Effector memory CD8-positive, alpha-beta T cell (primary cell): ENCODE results near the gene MGLL.

ENCODE experiments used
- ATAC-seq: fragments of 150-1000 bp; cut with Tn5 transposase; replicated peaks from 2 replicates; pipeline ENCODE4 v1.10.0; 2021; ENCODE audit warnings: mild to moderate bottlenecking, moderate library complexity
- DNase-seq, 3 experiments: peaks; one replicate each; pipeline ENCODE4 v3.0.0; 2021
- H3K27ac Mint-ChIP-seq, 2 donors: one replicate each; pipeline ENCODE4 v1.8.0; 2022; ENCODE audit warnings: mild to moderate bottlenecking in 2 of 2, mixed read lengths in 2 of 2, moderate library complexity in 2 of 2
- H3K27me3 Mint-ChIP-seq, 2 donors: one replicate each; pipeline ENCODE4 v1.8.0; 2022; ENCODE audit warnings: mixed read lengths in 2 of 2
- H3K36me3 Mint-ChIP-seq: one replicate; pipeline ENCODE4 v1.8.0; 2022; ENCODE audit warnings: mild to moderate bottlenecking, moderate library complexity, mixed read lengths; ENCODE audit not compliant: insufficient read depth
- H3K4me1 Mint-ChIP-seq, 2 donors: one replicate each; pipeline ENCODE4 v1.8.0; 2022; ENCODE audit warnings: low read depth in 2 of 2, mixed read lengths in 2 of 2
- H3K4me3 Mint-ChIP-seq, 2 donors: one replicate each; pipeline ENCODE4 v1.8.0; 2022; ENCODE audit warnings: mild to moderate bottlenecking in 2 of 2, mixed read lengths in 2 of 2, moderate library complexity in 2 of 2
- H3K9me3 Mint-ChIP-seq, 2 donors: one replicate each; pipeline ENCODE4 v1.8.0; 2022; ENCODE audit warnings: mixed read lengths in 2 of 2

MGLL gene

DNA sequence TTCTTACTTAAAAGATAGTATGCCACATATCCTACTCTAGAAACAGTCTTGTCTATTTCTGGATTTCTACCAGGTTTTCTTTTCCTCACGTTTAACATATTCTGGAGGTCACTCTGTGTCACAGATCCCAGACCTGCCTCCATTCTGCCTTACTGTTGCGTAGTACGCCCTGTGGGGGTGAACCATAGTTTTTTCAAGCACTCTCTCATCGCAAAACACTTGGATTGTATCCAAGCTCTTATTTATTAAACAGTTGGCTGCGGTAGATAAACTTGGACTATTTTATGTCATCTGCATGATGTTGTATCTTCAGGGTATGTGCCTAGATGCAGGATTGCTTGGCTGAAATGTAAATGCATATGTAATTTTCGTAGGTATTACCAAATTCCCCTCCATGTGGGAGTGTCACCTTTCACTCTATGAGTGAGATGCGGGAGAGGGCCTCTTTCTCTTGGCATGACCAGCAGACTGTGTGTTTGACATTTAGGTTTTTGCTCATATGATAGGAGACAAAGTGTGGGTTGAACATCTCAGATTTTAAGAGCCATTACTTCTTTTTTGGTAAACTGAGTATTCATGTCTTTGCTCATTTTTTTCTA lies 93.8 kb downstream of the MGLL start:
- ATAC-seq (no peak), DNase-seq (no peak)
- H3K27ac Mint-ChIP-seq: no peak overlapping the region

GRCh38 chr3:127726894-127727293 lies 95.4 kb downstream of the MGLL start:
- no peaks in the 10 kb centered on the region for H3K4me1 Mint-ChIP-seq
- DNase-seq: no peak
- H3K36me3 Mint-ChIP-seq: peaks cover 4% of the 10 kb centered on the region
- no peak for ATAC-seq
- H3K4me3 Mint-ChIP-seq: no peak overlapping the region
- H3K9me3 Mint-ChIP-seq: no peaks in the 10 kb centered on the region
- H3K27ac Mint-ChIP-seq: no peak overlapping the region
- peaks cover 19 to 24% of the 10 kb centered on the region in 2 donors for H3K27me3 Mint-ChIP-seq

More for the DNA sequence above, 93.8 kb downstream of the MGLL start:
- no peak overlapping the region for H3K4me3 Mint-ChIP-seq
- H3K36me3 Mint-ChIP-seq: peaks cover 4% of the 10 kb centered on the region
- H3K9me3 Mint-ChIP-seq: no peaks in the 10 kb centered on the region
- no peaks in the 10 kb centered on the region for H3K4me1 Mint-ChIP-seq
- peaks cover 27 to 34% of the 10 kb centered on the region in 2 donors for H3K27me3 Mint-ChIP-seq

DNA sequence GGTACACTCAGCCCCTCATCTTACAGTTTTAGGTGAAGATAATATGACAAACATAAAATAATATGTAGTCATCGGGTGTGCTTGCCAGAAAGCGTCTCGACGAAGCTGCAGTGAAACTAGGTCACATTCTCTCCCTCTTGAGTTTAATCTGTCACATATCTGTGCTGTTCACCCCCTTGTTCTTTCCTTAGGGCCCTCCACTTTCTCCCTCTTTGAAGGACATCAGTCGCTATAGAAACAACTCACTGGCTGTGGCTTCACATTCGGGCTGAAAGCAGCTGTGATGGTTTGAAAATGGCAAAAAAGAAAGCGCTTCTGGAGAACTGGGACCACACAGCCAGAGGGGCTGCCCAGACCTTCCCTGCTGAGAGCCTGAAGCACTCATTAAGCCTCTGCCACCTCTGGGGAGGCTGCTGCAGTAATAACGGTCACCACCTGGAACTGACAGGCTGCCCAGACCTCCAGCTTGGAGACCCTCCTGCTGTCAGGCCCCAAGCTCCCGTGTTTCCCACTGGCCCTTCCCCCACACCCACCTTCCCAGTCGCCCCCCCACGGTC lies 99.2 kb downstream of the MGLL start:
- Mint-ChIP-seq H3K4me3 (no peak overlapping the region), H3K27ac (no peak overlapping the region), H3K4me1 (no peaks in the 10 kb centered on the region), H3K9me3 (no peaks in the 10 kb centered on the region), H3K27me3 (peaks cover 21 to 24% of the 10 kb centered on the region in 2 donors), H3K36me3 (peaks cover 4% of the 10 kb centered on the region)
- ATAC-seq (no peak), DNase-seq (no peak)

DNA sequence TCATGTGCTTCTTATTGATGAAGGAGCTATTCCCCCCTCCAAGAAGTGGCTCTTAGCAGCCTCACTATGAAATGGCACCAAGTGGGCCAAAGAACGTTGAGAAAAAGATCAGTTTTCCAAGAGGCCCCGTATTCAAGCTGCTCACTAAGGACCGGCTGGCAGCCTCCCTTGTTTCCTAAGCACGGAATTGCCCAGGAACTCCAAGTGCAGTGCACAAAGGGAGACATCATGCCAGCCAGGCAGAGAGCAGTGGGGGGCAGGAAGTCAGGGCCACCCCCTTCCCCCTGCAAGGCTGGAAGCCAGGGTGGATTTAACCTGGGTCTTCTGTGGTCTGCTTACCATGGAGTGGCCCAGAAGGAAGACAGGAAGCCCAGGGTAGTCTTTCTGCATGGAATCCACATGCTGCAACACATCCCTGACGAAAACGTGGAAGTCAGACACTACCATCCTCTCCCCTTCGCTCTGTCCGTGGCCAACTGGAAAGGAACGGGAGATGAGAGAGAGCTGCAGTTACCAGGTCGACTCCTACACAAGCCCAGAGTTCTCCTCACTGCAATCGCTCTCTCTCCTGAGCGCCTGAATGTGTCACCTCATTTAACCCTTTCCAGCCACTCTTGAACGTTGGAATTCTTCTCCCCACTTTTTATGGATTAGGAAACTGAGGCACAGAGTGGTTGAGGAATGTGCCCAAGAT lies 100.1 kb downstream of the MGLL start:
- peaks cover 4% of the 10 kb centered on the region for H3K36me3 Mint-ChIP-seq
- H3K27ac Mint-ChIP-seq: no peak overlapping the region
- no peak overlapping the region for H3K4me3 Mint-ChIP-seq
- no peaks in the 10 kb centered on the region for H3K4me1 Mint-ChIP-seq
- no peak for ATAC-seq
- peaks cover 24 to 26% of the 10 kb centered on the region in 2 donors for H3K27me3 Mint-ChIP-seq
- no peak for DNase-seq
- H3K9me3 Mint-ChIP-seq: no peaks in the 10 kb centered on the region

DNA sequence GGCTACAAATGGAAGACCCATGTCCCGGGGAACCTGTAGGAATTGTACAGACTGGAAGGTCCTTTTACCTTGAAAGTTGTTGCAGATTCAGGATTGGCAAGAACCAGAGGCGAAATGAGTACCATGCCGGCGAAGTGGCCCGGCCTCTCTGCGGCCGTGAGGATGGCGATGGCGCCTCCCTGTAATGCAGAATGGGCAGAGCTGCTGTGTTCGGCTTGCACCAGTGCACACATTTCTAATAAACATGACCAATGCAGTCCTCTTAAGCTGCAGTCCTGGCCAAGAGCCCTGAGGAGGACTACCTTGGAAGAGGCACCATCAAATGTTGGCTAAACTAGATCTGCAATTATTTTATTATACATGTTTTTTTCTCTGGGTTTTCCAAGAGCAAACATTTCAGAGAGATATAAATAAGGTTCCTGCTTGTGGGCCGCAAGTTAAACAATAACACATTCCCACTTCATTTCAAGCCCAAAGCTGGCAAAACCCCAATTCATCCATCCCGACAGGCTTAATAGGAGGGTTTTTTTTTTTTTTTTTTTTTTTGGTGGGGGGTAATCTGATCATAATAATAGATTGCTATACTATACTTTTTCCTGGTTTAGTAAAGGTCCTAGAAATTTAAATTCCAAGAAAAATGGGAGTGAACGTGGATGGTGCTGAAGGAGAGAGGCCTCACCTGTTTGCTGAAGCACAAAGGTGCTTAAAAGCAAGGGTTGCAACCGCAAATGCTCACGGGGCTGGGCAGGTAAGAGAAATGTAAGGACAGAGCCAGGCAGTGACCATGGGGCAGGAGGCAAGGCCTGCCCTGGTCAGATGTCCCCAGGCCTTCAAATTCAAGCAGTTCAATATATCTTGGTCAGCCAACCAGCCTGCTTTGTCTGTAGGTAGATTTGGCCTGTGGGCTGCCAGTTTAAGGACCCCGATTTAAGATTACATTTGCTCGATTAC lies 101.1 kb downstream of the MGLL start:
- ATAC-seq (no peak), DNase-seq (no peak)
- Mint-ChIP-seq H3K4me1 (no peaks in the 10 kb centered on the region), H3K27me3 (peaks cover 24 to 36% of the 10 kb centered on the region in 2 donors), H3K36me3 (peaks cover 4% of the 10 kb centered on the region), H3K27ac (no peak overlapping the region), H3K9me3 (no peaks in the 10 kb centered on the region), H3K4me3 (no peak overlapping the region)

DNA sequence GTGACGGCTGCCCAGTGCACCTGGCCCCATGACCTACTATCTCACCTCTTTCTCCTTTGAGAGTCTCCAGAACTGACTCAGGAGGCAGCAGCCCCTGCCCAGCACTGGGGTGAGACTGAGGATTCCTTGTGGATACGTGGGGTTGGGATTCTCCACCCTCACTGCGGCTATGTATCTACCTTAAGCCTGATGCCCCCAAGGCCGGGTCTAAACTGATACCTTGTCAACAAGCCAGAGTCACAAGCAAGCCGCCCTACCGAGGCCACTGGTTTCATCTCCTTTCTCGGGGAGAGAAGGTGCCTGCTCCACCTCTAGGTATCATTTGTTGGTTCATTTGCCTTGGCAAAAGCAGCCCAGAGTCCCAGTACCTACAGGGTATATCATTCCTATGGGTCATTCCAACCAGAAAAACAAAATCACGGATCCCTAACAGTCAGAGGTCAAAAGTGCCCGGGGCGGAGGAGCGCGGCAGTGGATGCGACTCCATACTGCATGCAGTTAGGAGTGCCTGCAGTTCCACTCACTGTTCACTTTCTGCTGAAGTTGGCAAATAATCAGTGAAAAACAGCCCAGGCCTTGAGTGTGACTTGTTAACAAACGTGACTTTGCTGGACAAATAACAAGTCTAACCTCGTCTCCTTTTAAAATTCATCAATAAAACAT lies 102.0 kb downstream of the MGLL start:
- DNase-seq (no peak), ATAC-seq (no peak)
- H3K27ac Mint-ChIP-seq: no peak overlapping the region
- peaks cover 4% of the 10 kb centered on the region for H3K36me3 Mint-ChIP-seq
- H3K9me3 Mint-ChIP-seq: no peaks in the 10 kb centered on the region
- H3K4me1 Mint-ChIP-seq: no peaks in the 10 kb centered on the region
- H3K27me3 Mint-ChIP-seq: peaks cover 20 to 37% of the 10 kb centered on the region in 2 donors
- H3K4me3 Mint-ChIP-seq: no peak overlapping the region

DNA sequence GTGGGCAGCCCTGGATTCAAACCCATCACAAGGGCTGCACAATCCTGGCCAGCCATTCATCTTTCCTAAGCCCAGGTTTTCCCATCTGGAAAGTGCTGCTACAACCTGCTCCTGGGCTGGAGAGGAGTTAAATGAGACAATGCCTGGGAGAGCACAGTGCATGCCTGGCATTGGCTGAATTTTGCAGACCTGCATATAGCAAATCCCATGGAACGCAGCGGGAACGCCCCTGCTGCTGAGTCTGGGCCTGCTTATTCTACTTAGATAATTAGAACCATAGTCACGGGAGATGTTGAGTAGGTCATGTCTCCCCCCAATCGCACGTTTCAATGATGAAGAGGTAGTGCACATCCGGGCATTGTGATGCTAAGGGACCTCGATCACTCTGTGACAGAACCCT lies 102.9 kb downstream of the MGLL start:
- Mint-ChIP-seq H3K4me1 (no peaks in the 10 kb centered on the region), H3K4me3 (no peak overlapping the region), H3K27ac (no peak overlapping the region), H3K27me3 (peaks cover 19 to 37% of the 10 kb centered on the region in 2 donors), H3K36me3 (peaks cover 4% of the 10 kb centered on the region), H3K9me3 (no peaks in the 10 kb centered on the region)
- DNase-seq: no peak
- no peak for ATAC-seq

- no peak for DNase-seq
- H3K4me3 Mint-ChIP-seq: no peak overlapping the region
- H3K9me3 Mint-ChIP-seq: no peaks in the 10 kb centered on the region
- H3K27me3 Mint-ChIP-seq: peaks cover 14 to 42% of the 10 kb centered on the region in 2 donors
- no peaks in the 10 kb centered on the region for H3K4me1 Mint-ChIP-seq
- ATAC-seq: no peak
- H3K36me3 Mint-ChIP-seq: peaks cover 4% of the 10 kb centered on the region
- H3K27ac Mint-ChIP-seq: no peak overlapping the region
These were observed 103.4 kb downstream of the MGLL start for GRCh38 chr3:127718916-127719290.

- Mint-ChIP-seq H3K27me3 (peaks cover 9 to 45% of the 10 kb centered on the region in 2 donors), H3K36me3 (no peaks in the 10 kb centered on the region), H3K27ac (no peak overlapping the region), H3K9me3 (no peaks in the 10 kb centered on the region), H3K4me1 (no peaks in the 10 kb centered on the region), H3K4me3 (no peak overlapping the region)
- ATAC-seq (no peak), DNase-seq (no peak)
These were observed 103.9 kb downstream of the MGLL start for GRCh38 chr3:127718245-127718915.

- Mint-ChIP-seq H3K4me3 (no peak overlapping the region), H3K9me3 (no peaks in the 10 kb centered on the region), H3K27me3 (peaks cover 9 to 47% of the 10 kb centered on the region in 2 donors), H3K27ac (no peak overlapping the region), H3K4me1 (no peaks in the 10 kb centered on the region), H3K36me3 (no peaks in the 10 kb centered on the region)
- DNase-seq (no peak), ATAC-seq (no peak)
These were observed 104.7 kb downstream of the MGLL start for GRCh38 chr3:127717357-127718244.

- Mint-ChIP-seq H3K36me3 (no peaks in the 10 kb centered on the region), H3K27ac (no peak overlapping the region), H3K4me3 (no peak overlapping the region), H3K27me3 (peaks cover 9 to 52% of the 10 kb centered on the region in 2 donors), H3K4me1 (no peaks in the 10 kb centered on the region), H3K9me3 (no peaks in the 10 kb centered on the region)
- no peak for DNase-seq
- no peak for ATAC-seq
These were observed 105.9 kb downstream of the MGLL start for GRCh38 chr3:127716384-127716783.

GRCh38 chr3:127715532-127715931 lies 106.8 kb downstream of the MGLL start:
- H3K27ac Mint-ChIP-seq: no peak overlapping the region

More at GRCh38 chr3:127715532-127715931, 106.8 kb downstream of the MGLL start:
- Mint-ChIP-seq H3K27me3 (peaks cover 9 to 52% of the 10 kb centered on the region in 2 donors), H3K4me1 (no peaks in the 10 kb centered on the region), H3K9me3 (no peaks in the 10 kb centered on the region), H3K4me3 (no peak overlapping the region), H3K36me3 (no peaks in the 10 kb centered on the region)
- DNase-seq (no peak), ATAC-seq (no peak)
